SK-N-SH treated with all-trans-retinoic acid at 6 μM for 48 hours (cell line): ENCODE data around the gene SERGEF.

Experiments
- ARNTL ChIP-seq: fragments of 450-650 bp; formaldehyde crosslinking; IDR thresholded peaks from 2 replicates; pipeline ENCODE4 v1.5.0; 2020; ENCODE audit warnings: low read depth, mild to moderate bottlenecking, moderate library complexity, borderline replicate concordance
- CSDC2 ChIP-seq: fragments of 250-450 bp; sonication (Bioruptor Pico); IDR thresholded peaks from 2 replicates; pipeline ENCODE4 v1.5.0; 2020; ENCODE audit warnings: mild to moderate bottlenecking, moderate library complexity
- ESRRG ChIP-seq: fragments of 250-450 bp; sonication (Bioruptor Pico); IDR thresholded peaks from 2 replicates; pipeline ENCODE4 v1.6.1; 2021; ENCODE audit warnings: mild to moderate bottlenecking
- GLIS3 ChIP-seq: fragments of 250-450 bp; sonication (Bioruptor Pico); IDR thresholded peaks from 2 replicates; pipeline ENCODE4 v1.5.0; 2020; ENCODE audit warnings: mild to moderate bottlenecking, moderate library complexity
- ISL1 ChIP-seq: fragments of 250-450 bp; sonication (Bioruptor Pico); IDR thresholded peaks from 2 replicates; pipeline ENCODE4 v2.1.2; 2022; ENCODE audit warnings: mild to moderate bottlenecking, moderate library complexity
- OSR1 ChIP-seq: fragments of 250-450 bp; sonication (Bioruptor Pico); IDR thresholded peaks from 2 replicates; pipeline ENCODE4 v1.8.0; 2022; ENCODE audit warnings: moderate library complexity, mild to moderate bottlenecking, inconsistent platforms
- ZC3H10 ChIP-seq: fragments of 250-450 bp; sonication (Bioruptor Pico); IDR thresholded peaks from 2 replicates; pipeline ENCODE4 v1.5.1; 2021; ENCODE audit warnings: mild to moderate bottlenecking, moderate library complexity
- ZNF565 ChIP-seq: fragments of 450-650 bp; formaldehyde crosslinking; conservative IDR thresholded peaks from 2 replicates; pipeline ENCODE4 v1.5.0; 2020; ENCODE audit warnings: low read depth, mild to moderate bottlenecking, moderate library complexity
- ZNF8 ChIP-seq: fragments of 450-650 bp; formaldehyde crosslinking; IDR thresholded peaks from 2 replicates; pipeline ENCODE4 v1.5.0; 2020; ENCODE audit warnings: mild to moderate bottlenecking, moderate library complexity
- TF ChIP-seq, protein P1 (sequence below): fragments of 250-450 bp; sonication (Bioruptor Pico); IDR thresholded peaks from 2 replicates; pipeline ENCODE4 v1.5.1; 2020; ENCODE audit warnings: low read depth, mild to moderate bottlenecking, moderate library complexity
- TF ChIP-seq, protein P2 (sequence below): fragments of 250-450 bp; sonication (Bioruptor Pico); IDR thresholded peaks from 2 replicates; pipeline ENCODE4 v1.8.0; 2020; ENCODE audit warnings: mild to moderate bottlenecking, moderate library complexity, borderline replicate concordance
- TF ChIP-seq, protein P3 (sequence below): fragments of 250-450 bp; sonication (Bioruptor Pico); IDR thresholded peaks from 2 replicates; pipeline ENCODE4 v1.5.1; 2021; ENCODE audit warnings: mild to moderate bottlenecking, moderate library complexity

DNA sequence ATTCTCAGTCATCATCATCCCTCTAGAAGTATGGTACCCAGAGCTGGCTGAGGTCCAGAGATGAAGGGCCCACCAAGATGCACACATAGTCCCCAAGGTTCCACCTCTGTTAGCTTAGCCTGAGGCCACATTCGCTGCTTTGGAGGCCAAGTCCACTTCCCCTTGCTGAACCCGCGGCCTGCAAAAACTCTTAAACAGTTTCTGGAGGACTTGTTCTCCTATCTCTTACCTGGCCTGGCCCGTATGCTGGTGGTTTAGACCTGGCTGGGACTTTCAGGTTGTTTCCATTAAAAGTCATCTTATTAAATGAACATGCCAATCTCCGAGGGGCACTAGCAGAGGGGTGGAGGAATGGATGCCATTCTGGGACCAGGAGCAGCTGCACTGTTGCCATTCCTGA lies 213.7 kb downstream of the SERGEF start:
- no peak for TF ChIP-seq ISL1 (CRISPR knock-in tag)
- no peak for TF ChIP-seq ESRRG
- no peak for TF ChIP-seq GLIS3
- TF ChIP-seq CSDC2 (CRISPR knock-in tag) = no peak
- TF ChIP-seq, protein P1, sequence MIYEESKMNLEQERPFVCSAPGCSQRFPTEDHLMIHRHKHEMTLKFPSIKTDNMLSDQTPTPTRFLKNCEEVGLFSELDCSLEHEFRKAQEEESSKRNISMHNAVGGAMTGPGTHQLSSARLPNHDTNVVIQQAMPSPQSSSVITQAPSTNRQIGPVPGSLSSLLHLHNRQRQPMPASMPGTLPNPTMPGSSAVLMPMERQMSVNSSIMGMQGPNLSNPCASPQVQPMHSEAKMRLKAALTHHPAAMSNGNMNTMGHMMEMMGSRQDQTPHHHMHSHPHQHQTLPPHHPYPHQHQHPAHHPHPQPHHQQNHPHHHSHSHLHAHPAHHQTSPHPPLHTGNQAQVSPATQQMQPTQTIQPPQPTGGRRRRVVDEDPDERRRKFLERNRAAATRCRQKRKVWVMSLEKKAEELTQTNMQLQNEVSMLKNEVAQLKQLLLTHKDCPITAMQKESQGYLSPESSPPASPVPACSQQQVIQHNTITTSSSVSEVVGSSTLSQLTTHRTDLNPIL (CRISPR knock-in tag) = no peak
- no peak for TF ChIP-seq OSR1 (CRISPR knock-in tag)
- TF ChIP-seq, protein P2, sequence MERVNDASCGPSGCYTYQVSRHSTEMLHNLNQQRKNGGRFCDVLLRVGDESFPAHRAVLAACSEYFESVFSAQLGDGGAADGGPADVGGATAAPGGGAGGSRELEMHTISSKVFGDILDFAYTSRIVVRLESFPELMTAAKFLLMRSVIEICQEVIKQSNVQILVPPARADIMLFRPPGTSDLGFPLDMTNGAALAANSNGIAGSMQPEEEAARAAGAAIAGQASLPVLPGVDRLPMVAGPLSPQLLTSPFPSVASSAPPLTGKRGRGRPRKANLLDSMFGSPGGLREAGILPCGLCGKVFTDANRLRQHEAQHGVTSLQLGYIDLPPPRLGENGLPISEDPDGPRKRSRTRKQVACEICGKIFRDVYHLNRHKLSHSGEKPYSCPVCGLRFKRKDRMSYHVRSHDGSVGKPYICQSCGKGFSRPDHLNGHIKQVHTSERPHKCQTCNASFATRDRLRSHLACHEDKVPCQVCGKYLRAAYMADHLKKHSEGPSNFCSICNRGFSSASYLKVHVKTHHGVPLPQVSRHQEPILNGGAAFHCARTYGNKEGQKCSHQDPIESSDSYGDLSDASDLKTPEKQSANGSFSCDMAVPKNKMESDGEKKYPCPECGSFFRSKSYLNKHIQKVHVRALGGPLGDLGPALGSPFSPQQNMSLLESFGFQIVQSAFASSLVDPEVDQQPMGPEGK (CRISPR knock-in tag) = no peak
- TF ChIP-seq ZC3H10 (CRISPR knock-in tag) = no peak
- TF ChIP-seq ZNF565 (CRISPR knock-in tag) = no peak
- no peak for TF ChIP-seq ZNF8
- TF ChIP-seq ARNTL = no peak
- TF ChIP-seq, protein P3, sequence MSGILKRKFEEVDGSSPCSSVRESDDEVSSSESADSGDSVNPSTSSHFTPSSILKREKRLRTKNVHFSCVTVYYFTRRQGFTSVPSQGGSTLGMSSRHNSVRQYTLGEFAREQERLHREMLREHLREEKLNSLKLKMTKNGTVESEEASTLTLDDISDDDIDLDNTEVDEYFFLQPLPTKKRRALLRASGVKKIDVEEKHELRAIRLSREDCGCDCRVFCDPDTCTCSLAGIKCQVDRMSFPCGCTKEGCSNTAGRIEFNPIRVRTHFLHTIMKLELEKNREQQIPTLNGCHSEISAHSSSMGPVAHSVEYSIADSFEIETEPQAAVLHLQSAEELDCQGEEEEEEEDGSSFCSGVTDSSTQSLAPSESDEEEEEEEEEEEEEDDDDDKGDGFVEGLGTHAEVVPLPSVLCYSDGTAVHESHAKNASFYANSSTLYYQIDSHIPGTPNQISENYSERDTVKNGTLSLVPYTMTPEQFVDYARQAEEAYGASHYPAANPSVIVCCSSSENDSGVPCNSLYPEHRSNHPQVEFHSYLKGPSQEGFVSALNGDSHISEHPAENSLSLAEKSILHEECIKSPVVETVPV (CRISPR knock-in tag) = no peak
